Activated T-helper 2 cell treated with anti-CD3 and anti-CD28 coated beads, Interferon-gamma antibody, Interleukin-2, Interleukin-4, amounts not matched to agents 10 μg/mL and 5 μg/mL and 100 μg/mL, durations not matched to agents 14 hours and 24 hours and 36 hours (primary cell): ENCODE measurements around the gene TRIM34. TPM values are rescaled to one million over a fixed set of nuclear protein-coding genes. Genes with fewer than 3 reads are reported as not detected.
"Not testable (repeated sequence)": the region's sequence is repeated elsewhere in the genome, so short reads cannot be mapped to it uniquely, and the experiment has no call there.

Experiments
- DNase-seq: peaks from one replicate; pipeline ENCODE4 v3.0.0; 2021; ENCODE audit warnings: low spot score
- H3K27ac Mint-ChIP-seq: one replicate; pipeline ENCODE4 v1.8.0; 2021; ENCODE audit warnings: mixed read lengths
- H3K27me3 Mint-ChIP-seq: one replicate; pipeline ENCODE4 v1.8.0; 2021; ENCODE audit warnings: low read depth, mixed read lengths
- H3K36me3 Mint-ChIP-seq: one replicate; pipeline ENCODE4 v1.8.0; 2021; ENCODE audit warnings: low read depth, mixed read lengths
- H3K4me1 Mint-ChIP-seq: one replicate; pipeline ENCODE4 v1.8.0; 2021; ENCODE audit warnings: low read depth, mixed read lengths
- H3K4me3 Mint-ChIP-seq: one replicate; pipeline ENCODE4 v1.8.0; 2021; ENCODE audit warnings: low read depth, mild to moderate bottlenecking, moderate library complexity, mixed read lengths
- H3K9me3 Mint-ChIP-seq: one replicate; pipeline ENCODE4 v1.8.0; 2021; ENCODE audit warnings: mixed read lengths
- intact Hi-C: fragments of 100-400 bp; cut with micrococcal nuclease; formaldehyde crosslinking; loops from one replicate; pipeline ENCODE4 v1.15.1; 2023
- total RNA-seq: library from RNA; stranded (reverse); gene quantifications from 2 replicates; pipeline ENCODE4 v1.2.3, GENCODE V29; 2022

TRIM34 gene, protein sequence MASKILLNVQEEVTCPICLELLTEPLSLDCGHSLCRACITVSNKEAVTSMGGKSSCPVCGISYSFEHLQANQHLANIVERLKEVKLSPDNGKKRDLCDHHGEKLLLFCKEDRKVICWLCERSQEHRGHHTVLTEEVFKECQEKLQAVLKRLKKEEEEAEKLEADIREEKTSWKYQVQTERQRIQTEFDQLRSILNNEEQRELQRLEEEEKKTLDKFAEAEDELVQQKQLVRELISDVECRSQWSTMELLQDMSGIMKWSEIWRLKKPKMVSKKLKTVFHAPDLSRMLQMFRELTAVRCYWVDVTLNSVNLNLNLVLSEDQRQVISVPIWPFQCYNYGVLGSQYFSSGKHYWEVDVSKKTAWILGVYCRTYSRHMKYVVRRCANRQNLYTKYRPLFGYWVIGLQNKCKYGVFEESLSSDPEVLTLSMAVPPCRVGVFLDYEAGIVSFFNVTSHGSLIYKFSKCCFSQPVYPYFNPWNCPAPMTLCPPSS
- total RNA-seq: 6.7 and 7.8 TPM in 2 replicates

DNA sequence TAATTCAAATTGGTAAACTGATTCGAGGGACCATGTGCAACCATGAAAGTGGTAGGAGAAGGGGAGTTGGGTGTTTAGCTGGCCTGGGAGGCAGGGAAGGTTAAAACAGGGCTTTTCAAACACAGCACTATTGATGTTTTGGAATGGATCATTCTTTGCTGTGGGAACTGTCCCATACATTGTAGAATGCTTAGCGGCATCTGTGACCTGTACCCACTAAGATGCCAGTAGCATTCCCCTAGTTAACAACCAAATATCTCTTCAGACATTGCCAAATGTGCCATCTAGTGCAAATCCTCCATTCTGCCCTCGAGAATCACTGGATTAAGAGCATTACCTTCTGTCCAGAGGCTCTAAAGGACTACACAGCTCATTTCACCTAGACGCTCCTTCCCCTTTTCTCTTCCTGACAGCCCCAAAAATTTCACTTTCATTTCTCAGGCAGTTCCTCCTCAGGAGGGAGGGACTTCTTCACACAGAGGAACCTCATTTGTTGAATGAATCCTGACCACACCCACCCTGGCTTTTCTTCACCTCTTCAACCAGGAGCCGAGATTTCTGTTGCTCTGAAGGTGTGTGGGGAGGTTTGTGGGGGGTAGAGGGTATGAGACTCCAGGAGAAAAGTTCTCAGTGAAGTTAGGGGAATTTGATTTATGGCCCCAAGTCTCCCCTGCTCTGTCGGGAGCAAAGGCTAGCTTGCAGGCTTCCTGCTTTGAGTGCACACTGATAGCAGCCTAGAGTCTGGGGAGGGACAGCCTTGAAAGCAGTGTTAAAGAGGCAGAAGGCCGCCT is at the start of gene TRIM34:
TSS of gene TRIM34 (plus strand) at position 513 of the 791 bp plus-strand sequence. CDS start 7,331 bp downstream, outside the sequence.
- Mint-ChIP-seq H3K4me1 (peaks cover 42% of the 10 kb centered on the region), H3K36me3 (peaks cover 5% of the 10 kb centered on the region), H3K4me3 (peak within 1 kb of the TSS; percentile 92), H3K27me3 (no peaks in the 10 kb centered on the region), H3K27ac (peak within 1 kb of the TSS; percentile 71), H3K9me3 (no peaks in the 10 kb centered on the region)
- peak; percentile 62 for DNase-seq
- intact Hi-C loops: loop anchor here (2.0 to 10.0 kb wide), 2 partner anchors 60 to 700 kb away; partner anchors contain the start of genes CAVIN3 and TRIM5

GRCh38 chr11:5575152-5575551 is 49.6 kb upstream of the TRIM34 start:
- no peak overlapping the region for H3K4me3 Mint-ChIP-seq
- no peaks in the 10 kb centered on the region for H3K9me3 Mint-ChIP-seq
- DNase-seq: no peak
- intact Hi-C loops: no loop called here
- no peaks in the 10 kb centered on the region for H3K4me1 Mint-ChIP-seq
- H3K36me3 Mint-ChIP-seq: no peaks in the 10 kb centered on the region
- no peaks in the 10 kb centered on the region for H3K27me3 Mint-ChIP-seq
- H3K27ac Mint-ChIP-seq: no peak overlapping the region

- DNase-seq: no peak
- Mint-ChIP-seq H3K36me3 (no peaks in the 10 kb centered on the region), H3K4me3 (no peak overlapping the region), H3K27ac (no peak overlapping the region), H3K27me3 (no peaks in the 10 kb centered on the region), H3K9me3 (no peaks in the 10 kb centered on the region), H3K4me1 (no peaks in the 10 kb centered on the region)
- intact Hi-C loops: no loop called here
Observed at GRCh38 chr11:5577101-5577500, 47.7 kb upstream of the TRIM34 start.

GRCh38 chr11:5580577-5580976 is 44.2 kb upstream of the TRIM34 start, which contains the start of gene OR52B6:
Gene OR52B6, plus strand, starts transcription at chr11:5580877. Its CDS starts 0 bp downstream, at chr11:5580877.
- DNase-seq: no peak
- Mint-ChIP-seq H3K36me3 (no peaks in the 10 kb centered on the region), H3K9me3 (no peaks in the 10 kb centered on the region), H3K4me3 (no peak within 1 kb of the TSS), H3K27me3 (peaks cover 2% of the 10 kb centered on the region), H3K27ac (no peak within 1 kb of the TSS), H3K4me1 (no peaks in the 10 kb centered on the region)
- intact Hi-C loops: no loop called here

GRCh38 chr11:5581014-5581413 is 43.8 kb upstream of the TRIM34 start:
- no peak overlapping the region for H3K4me3 Mint-ChIP-seq
- H3K4me1 Mint-ChIP-seq: no peaks in the 10 kb centered on the region
- H3K27me3 Mint-ChIP-seq: peaks cover 2% of the 10 kb centered on the region

DNA sequence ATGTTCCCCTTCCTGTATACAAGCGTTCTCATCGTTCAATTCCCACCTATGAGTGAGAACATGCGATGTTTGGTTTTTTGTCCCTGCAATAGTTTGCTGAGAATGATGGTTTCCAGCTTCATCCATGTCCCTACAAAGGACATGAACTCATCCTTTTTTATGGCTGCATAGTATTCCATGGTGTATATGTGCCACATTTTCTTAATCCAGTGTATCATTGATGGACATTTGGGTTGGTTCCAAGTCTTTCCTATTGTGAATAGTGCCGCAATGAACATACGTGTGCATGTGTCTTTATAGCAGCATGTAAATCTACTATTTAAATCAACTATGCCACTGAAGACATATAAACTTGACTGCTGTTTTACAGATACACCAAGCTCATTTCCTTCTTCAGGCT is 40.3 kb upstream of the TRIM34 start:
- intact Hi-C loops, DNase-seq, H3K9me3 Mint-ChIP-seq, H3K27ac Mint-ChIP-seq, H3K36me3 Mint-ChIP-seq, H3K4me1 Mint-ChIP-seq, H3K4me3 Mint-ChIP-seq, H3K27me3 Mint-ChIP-seq: not testable (repeated sequence)

More at GRCh38 chr11:5581014-5581413, 43.8 kb upstream of the TRIM34 start:
- no peak for DNase-seq
- no peaks in the 10 kb centered on the region for H3K9me3 Mint-ChIP-seq
- intact Hi-C loops: no loop called here
- no peaks in the 10 kb centered on the region for H3K36me3 Mint-ChIP-seq
- H3K27ac Mint-ChIP-seq: no peak overlapping the region

- H3K4me3 Mint-ChIP-seq, H3K4me1 Mint-ChIP-seq, H3K27ac Mint-ChIP-seq, DNase-seq, intact Hi-C loops, H3K9me3 Mint-ChIP-seq, H3K36me3 Mint-ChIP-seq, H3K27me3 Mint-ChIP-seq: not testable (repeated sequence)
Observed at GRCh38 chr11:5589906-5590305, 34.9 kb upstream of the TRIM34 start.

DNA sequence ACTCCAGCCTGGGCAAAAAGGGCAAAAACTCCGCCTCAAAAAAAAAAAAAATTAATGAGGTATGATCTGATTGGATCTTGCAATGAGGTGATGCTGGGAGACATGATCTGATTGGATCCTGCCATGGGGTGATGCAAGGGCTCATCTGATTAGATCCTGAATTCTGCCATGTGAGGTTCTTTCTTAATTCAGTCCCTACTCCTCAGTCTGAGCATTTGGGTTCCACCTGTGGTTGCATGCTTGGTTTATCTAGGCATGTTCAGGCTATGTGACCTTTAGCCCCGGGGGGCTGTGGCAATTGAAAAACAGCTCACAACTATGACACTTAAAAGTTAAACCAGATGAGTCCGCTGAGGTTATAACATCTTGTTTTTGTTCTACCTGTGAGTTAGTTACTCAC is 33.2 kb upstream of the TRIM34 start:
- intact Hi-C loops: no loop called here
- no peak for DNase-seq
- Mint-ChIP-seq H3K27me3 (no peaks in the 10 kb centered on the region), H3K4me1 (peaks cover 1% of the 10 kb centered on the region), H3K4me3 (no peak overlapping the region), H3K9me3 (peaks cover 4% of the 10 kb centered on the region), H3K36me3 (no peaks in the 10 kb centered on the region), H3K27ac (no peak overlapping the region)

GRCh38 chr11:5592615-5593014 is 32.2 kb upstream of the TRIM34 start:
- Mint-ChIP-seq H3K4me1 (peaks cover 7% of the 10 kb centered on the region), H3K27ac (no peak overlapping the region), H3K36me3 (no peaks in the 10 kb centered on the region), H3K27me3 (peaks cover 2% of the 10 kb centered on the region), H3K4me3 (no peak overlapping the region), H3K9me3 (peaks cover 4% of the 10 kb centered on the region)
- DNase-seq: no peak
- intact Hi-C loops: no loop called here

- no peak overlapping the region for H3K27ac Mint-ChIP-seq
- no peak overlapping the region for H3K4me3 Mint-ChIP-seq
- intact Hi-C loops: no loop called here
- H3K4me1 Mint-ChIP-seq: peaks cover 7% of the 10 kb centered on the region
- peaks cover 4% of the 10 kb centered on the region for H3K9me3 Mint-ChIP-seq
- DNase-seq: no peak
- H3K27me3 Mint-ChIP-seq: peaks cover 2% of the 10 kb centered on the region
- H3K36me3 Mint-ChIP-seq: no peaks in the 10 kb centered on the region
Observed at GRCh38 chr11:5593146-5593545, 31.7 kb upstream of the TRIM34 start.

GRCh38 chr11:5596607-5597201 is 28.1 kb upstream of the TRIM34 start, which contains the start of gene TRIM6:
Gene TRIM6, plus strand, starts transcription at chr11:5596637. Its CDS starts 261 bp downstream, at chr11:5596898.
- peaks cover 10% of the 10 kb centered on the region for H3K4me1 Mint-ChIP-seq
- no peaks in the 10 kb centered on the region for H3K36me3 Mint-ChIP-seq
- no peaks in the 10 kb centered on the region for H3K9me3 Mint-ChIP-seq
- H3K27ac Mint-ChIP-seq: no peak within 1 kb of the TSS
- H3K27me3 Mint-ChIP-seq: peaks cover 2% of the 10 kb centered on the region
- intact Hi-C loops: loop anchor here (5.0 kb wide), 1 partner anchor 36 kb away; no protein-coding TSS in a partner anchor
- DNase-seq: no peak
- H3K4me3 Mint-ChIP-seq: peak within 1 kb of the TSS; percentile 67

GRCh38 chr11:5597953-5598352 is 26.8 kb upstream of the TRIM34 start:
- intact Hi-C loops: loop anchor here (5.0 kb wide), 1 partner anchor 34 kb away; no protein-coding TSS in a partner anchor
- DNase-seq: no peak
- Mint-ChIP-seq H3K4me3 (no peak overlapping the region), H3K27me3 (peaks cover 2% of the 10 kb centered on the region), H3K9me3 (no peaks in the 10 kb centered on the region), H3K4me1 (peaks cover 10% of the 10 kb centered on the region), H3K27ac (no peak overlapping the region), H3K36me3 (no peaks in the 10 kb centered on the region)
